B cell (primary cell): ENCODE data around the gene MEF2C.

Source experiments
- CTCF ChIP-seq: fragments of 200-600 bp; IDR thresholded peaks from one replicate; pipeline ENCODE4 v1.8.0; 2022; ENCODE audit warnings: antibody characterized with exemption, mild to moderate bottlenecking
- EZH2 ChIP-seq: IDR thresholded peaks from 2 replicates; pipeline ENCODE4 v1.6.1; 2012; ENCODE audit warnings: borderline replicate concordance, low read depth, mild to moderate bottlenecking, moderate library complexity, low read length; ENCODE audit not compliant: insufficient read depth, poor library complexity, severe bottlenecking

DNA sequence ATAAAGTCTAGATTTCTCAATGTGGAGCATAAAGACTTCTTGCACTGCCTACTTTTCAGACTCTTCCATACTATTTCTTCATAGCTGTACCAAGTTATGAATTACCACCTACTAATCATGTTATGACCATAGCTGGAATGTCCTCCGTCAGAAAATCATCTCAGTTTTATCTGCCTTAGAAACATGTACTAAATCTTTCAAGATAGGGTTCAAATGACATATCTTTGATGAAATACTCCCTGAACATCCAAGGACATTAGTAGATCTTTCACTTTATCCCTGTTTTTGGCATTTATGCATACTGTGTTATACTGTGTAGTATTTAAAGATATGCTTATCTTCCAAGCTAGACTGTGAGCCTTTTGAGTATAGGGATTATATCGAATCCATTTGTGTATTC, 49.6 kb upstream of the MEF2C start:
- TF ChIP-seq CTCF: no peak
- TF ChIP-seq EZH2: no peak
